GM19438 (cell line): Measurements from ENCODE around the gene KRT79.
"Not testable (repeated sequence)": the region's sequence is repeated elsewhere in the genome, so short reads cannot be mapped to it uniquely, and the experiment has no call there.

Source experiments
- ATAC-seq: cut with Tn5 transposase; IDR thresholded peaks from one replicate; pipeline ENCODE4 v1.9.1; 2021; ENCODE audit warnings: low read depth; ENCODE audit not compliant: unreplicated experiment

The KRT79 gene

DNA sequence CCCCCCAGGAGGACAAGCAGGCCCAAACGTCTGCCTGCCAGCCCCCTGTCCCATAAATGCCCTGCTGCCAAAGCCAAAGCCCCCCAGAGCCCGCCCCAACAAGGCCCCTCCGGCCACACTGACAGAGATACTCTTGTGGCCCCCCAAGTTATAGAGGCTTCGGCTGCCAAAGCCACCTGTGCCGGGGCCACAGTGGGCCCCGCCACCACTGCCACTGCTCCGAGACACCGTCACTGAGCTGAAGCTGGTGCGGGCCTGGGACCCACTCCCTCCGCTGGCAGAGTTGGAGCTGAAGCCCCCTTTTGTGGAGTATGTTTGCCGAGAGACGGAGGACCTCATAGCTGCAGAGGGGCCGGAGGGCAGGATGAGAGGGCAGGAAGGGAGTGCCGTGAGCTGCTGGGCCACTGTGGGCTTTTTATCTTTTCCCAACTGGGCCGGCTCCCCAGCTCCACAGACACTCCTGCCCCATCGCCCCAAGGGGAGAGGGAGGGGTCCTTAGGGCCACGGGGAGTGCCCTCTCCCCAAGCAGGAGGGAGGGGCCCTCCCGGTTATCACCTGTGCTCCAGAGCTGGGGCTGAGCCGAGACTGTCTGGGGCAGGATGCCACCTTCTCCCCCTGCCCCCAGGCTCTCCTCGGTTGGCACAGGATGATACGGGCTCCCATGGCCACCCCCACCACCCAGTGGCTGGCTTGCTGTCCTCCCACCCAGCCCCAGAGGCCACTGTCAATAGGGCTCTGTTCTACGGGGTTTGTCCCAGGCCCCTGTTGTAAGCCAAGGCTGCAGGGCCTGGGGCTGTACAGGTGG is at the start of gene KRT79:
Gene KRT79 (minus strand): TSS at position 390 of the 805 bp plus-strand sequence. CDS start 51 bp downstream, at position 339.
- no peak for ATAC-seq

DNA sequence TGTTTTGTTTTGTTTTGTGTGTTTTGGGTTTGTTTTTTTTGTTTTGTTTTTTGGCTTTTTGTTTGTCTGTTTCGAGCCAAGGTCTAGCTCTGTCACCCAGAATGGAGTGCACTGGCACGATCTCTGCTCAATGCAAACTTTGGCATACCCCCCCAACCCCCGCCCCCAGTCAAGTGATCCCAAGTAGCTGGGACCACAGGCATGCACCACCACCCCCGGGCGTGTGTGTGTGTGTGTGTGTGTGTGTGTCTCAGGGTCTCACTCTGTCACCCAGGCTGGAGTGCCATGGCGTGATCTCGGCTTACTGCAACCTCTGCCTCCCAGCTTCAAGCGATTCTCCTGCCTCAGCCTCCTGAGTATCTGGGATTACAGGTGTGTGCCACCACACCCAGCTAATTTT is 46.4 kb upstream of the KRT79 start:
- ATAC-seq: not testable (repeated sequence)

DNA sequence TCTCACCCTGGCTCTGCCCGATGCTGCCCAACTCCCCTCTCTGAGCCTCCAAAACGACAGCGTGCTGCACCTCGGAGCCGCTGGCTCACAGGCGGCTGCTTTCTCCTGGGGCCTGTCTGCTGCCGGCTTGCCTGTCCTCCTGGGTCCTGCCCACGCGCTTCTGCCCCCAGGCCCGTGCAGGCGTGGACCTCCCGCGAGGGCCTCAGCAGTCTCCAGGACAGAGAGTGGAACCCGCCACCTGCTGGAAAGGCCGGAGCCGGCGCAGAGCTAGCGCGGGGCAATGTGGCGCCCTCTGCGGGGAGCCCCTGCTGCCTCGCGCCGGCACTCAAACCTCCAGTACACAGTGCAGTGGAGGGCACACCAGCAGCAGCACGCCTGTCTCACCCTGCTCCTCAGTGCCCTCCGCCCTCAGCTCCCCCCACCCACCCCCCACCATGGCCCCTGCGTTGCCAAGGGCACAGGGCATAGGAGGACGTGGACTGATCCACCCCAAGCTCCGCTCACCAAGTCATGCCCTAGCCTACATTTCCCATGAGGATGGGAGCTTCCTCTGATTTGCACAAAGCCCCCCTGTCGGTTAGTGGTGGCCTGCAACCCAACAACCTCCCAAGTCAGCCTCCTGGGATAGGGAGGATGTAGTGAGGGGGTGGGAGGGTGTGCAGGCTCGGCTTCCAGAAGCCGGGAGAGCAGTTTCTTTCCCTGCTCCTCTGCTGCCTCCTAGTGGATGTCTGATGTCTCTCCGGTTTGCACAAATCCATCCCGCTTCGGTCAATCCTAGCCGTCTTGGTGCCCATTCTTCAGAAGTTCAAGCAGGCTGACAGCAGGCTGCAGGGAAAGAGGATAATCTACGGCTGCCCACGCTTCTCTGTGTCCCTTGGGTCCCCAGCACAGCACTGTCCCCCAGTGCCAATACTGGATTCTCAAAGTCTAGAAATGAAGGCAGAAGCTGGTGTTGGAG is 45.6 kb upstream of the KRT79 start:
- no peak for ATAC-seq

DNA sequence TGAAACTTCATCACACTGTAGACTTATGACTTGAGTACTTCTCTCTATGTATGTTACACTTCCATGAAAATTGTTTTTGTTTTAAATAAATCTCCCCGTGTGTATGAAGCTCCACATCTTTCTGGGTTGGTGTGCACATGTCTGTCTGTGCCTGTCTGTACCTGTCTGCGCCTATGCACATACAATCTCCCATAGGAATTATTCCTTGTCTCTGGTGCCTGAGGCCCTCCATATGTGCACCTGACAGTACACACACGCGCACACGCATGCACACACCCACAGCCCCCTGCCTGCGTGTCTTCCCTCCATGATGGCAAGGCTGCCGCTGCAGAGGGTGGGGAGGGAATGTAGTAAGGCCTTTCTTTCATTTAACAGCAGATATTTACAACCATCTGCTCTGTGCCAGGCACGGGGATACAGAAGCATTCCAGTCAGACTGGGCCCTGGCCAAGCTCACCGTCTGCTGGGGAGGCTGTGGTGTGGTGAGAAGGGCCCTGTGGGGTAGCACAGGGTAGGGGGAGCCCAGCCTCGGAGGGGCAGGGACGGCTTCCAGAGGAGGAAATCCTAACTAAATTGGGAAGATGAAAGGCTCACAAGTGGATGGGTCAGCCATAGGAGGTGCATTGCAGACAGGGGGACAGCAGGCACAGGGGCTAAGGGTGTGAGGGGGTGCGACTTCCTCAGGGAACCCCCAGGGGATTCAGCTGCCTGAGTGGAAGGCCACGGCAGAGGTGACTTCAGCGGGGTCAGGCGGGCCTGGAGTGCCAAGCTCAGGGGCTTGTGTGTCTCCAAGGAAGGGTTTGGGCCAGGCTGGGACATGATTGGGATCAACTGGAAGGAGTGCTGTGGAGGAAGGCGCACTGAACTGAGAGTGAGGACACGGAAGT is 44.6 kb upstream of the KRT79 start:
- no peak for ATAC-seq

DNA sequence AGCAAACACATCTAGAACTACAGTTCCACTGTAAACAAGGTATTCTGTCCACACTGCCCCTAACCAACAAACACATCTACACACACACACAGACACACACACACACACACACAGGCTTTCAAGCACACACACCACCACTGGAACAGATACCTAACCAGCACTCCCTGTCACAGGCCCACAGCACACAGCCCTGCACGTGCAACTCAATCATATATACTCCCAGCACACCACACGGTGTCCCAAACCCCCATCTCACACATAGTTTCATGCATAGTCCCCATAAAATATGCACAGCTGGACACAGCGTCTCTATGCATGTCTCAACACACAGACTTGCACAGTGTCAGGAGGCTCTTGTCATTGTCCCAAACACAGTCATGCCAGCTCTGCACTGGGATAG is 43.1 kb upstream of the KRT79 start:
- ATAC-seq: no peak

DNA sequence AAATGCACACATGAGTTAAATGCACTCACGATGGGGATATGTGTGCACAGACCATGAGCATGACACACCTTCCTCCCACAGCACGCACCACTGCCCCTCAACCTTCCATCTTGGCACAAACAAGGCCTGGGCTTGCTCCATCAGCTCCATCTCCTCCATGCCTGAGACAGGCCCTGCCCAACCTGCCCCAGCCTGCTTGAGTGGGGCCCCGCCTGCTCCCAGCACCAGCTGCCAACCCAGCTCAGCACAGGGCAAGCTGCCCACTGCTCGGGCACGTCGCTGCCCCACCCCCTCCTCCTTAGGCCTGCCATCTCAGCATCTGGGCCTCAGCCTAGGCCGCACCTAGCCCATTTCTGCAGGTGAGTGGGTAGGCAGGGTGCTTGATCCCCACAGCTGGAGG is 42.3 kb upstream of the KRT79 start:
- ATAC-seq: no peak

DNA sequence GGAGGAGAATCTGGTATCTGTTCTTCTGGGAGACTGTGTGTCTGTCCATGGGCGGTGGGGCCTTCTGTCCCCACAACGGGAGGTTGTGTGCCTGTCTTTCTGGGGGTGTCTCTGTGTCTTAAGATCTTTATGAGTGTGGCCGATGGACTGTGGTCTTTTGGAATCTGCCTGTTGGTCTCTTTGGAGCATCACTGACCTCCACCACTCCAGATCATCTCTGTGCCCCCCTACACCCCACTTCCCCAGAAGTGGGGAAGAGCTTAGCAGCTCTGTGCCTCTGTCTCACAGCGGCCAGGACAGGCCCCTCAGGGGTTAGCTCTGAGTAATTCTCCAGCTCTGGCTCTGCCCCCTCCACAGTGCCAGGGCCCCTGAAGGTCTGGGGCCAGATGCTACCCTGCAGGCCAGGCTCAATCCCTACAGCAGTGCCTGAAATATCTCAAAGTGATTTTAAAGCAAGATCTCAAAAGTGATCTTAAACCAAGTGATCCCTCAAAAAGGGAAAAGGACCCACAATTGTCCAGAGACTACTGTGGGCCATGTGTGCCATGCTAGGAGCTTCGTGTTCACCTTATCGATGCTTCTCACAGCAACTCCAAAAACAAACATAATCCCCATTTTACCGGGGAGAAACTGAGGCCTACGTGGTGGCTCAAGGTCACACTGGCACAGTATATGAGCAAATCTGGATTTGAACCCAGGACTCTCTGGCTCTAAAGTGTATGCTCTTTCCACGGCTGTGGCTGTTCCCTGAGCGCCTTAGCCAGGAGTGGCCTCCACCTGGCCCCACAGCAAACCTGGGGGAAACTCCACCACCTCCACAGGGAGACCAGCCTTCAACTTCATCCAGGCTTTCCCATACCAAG is 40.7 kb upstream of the KRT79 start:
- ATAC-seq: no peak

DNA sequence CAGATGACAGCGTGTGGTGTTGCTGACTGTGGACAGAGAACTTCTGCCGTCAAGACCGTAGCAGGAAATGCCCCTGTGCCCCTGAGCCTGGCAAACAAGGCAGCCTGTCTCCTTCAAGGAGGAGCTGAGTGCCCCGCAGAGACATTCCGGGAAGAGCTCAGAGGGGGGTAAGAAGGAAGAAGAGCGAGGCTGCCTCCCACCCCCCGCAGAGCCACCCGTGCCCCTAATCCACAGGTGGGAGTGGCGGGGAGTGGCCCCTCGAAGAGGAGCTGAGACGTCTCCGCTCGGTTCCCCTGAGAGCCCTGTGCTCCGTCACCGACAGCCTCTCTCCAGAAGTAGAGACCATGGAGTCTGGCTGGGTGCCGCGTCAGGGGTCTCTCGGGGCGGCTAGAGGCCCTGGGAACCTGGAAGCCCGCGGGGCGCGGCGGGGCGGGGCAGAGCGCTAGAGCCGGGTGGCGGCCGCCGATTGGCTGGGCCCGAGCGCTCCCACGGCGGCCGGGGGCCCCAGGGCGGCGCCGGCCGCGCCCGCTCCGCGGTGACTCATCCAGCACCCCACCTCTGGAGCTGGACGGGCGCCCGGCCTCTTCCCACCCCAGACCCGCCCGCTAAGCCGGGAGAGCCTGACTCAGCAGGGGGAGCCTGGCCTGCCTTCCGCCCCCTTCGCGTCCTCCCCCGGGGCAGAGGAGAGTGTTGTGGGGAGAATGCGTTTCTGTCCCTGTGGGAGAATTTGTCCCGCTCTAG is 39.9 kb upstream of the KRT79 start:
- peak; percentile 77 for ATAC-seq

DNA sequence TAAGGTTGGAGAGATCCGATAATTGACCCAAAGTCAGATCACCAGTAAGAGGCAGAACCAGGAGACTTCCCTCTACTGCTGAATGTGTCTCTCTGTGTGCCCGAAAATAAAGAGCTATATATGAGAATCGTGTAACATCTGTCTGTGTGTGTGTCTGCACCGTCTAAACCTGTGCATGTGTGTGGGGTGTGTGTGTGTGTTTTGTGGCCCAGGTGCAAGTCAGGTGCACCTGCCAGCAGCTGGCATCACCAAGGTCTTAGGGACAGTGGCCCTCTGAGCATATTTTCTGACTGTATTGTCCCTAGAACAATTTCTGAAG is 39.4 kb upstream of the KRT79 start:
- no peak for ATAC-seq

DNA sequence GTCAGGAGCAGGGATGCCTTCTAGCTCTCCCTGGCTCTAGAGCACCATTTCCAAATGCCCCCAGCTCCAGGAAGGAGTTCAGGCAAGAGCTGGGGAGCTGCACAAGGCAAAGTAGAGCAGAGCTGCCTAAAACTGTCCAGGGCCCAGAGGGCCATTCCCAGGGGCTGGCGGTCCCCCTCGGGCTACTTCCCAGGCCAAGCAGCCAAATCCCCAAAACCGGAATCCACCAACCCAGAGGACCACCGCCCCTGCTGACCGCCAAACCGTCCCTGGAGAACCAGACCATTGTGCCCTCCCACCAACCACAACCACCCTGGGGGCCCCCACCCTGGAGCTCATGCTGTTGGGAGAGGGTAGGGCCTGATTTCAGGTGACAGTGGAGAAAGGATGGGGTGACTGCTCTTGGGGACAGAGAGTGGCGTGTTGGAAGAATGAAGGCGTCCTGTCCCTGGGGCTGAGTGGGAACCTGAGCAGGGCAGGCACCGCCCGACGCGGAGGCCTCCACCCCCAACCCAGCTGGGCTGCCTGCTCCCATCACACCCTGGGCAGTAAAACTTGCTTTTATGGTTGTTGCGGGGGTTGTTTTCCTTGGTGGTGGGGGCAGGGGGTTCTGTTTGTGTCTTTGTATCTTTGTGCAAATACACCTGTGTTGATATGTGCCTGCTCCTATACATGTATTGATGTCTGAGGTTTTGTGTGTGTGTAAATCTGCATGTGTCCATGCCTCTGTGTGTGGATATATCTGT is 38.7 kb upstream of the KRT79 start:
- ATAC-seq: no peak

DNA sequence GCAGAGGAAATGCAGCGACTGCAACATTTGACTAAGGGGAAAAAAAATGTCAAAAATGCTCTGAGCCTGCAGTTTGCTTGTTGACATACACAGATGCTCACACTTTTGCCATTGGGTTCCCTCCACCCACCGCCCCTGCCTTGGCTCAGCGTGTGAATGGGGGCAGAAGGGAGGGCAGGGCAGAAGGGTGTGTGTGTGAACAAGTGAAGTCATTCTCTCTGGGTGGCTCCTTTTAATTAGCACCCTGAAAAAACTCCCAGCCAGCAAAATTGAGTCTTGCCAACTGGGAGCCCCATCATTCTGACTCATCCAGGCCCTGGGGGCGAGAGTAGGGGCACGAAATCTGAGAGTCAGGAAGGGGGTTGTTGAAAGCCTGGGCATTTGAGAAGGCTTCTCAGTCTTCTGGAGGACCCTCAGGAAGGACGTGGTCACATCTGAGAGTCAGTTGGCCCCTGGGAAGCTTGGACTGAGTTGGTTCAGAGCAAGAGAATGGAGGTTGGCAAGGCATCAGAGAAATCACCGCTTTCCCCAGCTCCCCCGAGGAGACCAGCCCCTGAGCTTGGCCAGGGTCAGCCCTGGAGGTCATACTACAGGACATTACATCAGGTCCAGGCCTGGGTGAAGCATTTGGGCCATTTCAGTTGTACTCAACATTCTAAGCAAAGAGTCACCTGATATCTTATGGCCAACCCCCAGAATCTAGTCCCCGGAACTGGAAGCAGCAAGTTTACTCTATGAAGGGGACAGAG is 37.4 kb upstream of the KRT79 start:
- no peak for ATAC-seq

DNA sequence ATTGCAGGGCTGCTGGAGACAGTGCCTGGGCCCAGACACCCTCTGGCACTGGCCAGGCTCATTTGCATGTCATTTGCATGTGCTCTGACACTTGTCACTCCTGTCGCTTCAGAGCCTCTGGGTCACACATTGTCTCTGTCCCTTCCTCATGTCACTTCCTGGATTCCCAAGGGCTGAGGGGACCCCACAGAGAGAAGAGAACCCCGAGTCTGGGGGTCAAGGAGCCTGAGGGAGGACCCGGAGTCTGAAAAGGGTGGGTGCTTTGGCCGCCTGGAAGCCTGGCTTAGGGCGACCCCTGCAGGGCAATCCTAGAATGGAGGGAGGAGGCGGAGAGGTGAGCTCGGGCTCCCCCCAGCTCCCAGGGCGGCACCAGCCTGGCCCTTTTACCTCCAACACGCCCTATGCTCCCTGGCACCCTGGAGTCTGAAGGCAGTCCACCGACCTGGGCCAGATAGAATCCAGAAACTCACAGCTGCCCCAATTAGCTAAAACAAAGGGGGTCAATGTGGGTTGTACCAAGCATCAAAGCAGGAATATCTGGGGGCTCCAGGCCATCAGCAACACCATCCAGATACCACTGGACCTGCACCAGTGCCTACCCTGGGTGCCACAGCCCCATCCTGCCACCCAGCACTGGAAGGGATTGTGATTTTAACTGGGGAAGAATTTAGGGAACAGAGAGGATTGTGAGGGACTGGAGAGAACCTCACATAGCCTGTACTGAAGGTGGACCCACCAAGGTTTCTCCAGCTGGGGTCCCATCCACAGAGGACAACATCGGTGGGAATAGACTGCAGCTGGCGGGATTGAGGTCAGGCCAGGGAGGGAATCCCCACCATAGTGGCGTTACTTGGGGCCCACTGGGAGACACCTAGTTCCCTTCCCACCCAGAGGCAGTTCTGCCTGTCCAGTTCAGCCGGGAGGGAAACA is 36.5 kb upstream of the KRT79 start:
- ATAC-seq: peak; percentile 49

DNA sequence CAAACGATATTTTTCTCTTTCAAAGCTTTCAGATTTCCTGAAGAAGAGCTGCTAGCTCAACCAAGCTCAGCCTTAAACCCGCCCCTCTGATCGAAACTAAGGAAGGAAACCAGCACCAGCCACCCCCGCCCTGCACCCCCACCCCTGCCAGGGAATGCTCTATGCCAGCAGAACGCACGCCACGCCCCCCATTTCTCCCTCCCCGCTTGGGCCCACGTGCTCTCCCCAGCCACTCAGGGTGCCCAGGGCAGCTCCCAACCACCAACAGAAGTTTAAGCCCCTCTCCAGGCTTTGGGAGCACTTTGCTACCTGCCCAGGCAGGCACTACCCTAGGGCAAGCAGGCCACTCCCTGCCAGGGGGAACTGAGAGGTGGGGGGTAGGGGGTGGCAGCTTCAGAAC is 33.5 kb upstream of the KRT79 start:
- ATAC-seq: no peak

DNA sequence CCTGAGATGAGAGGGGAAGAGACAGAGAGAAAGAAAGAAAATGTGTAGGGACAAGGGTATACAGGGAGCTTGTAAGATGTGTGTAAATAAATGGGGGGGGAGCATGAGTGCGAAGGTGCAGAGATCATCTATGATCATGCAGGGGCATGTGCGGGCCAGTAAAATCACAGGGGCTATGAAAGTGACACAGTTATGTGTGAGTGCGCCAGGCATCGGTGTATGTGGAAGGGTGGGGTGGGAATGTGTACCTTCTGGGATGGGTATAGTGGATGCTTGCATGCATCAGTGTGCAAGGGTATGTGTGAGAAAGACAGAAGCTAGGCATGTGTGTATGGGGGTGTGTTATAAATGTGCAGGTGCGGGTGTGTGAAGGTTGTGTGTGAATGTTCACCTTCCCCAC is 33.0 kb upstream of the KRT79 start:
- ATAC-seq: no peak

DNA sequence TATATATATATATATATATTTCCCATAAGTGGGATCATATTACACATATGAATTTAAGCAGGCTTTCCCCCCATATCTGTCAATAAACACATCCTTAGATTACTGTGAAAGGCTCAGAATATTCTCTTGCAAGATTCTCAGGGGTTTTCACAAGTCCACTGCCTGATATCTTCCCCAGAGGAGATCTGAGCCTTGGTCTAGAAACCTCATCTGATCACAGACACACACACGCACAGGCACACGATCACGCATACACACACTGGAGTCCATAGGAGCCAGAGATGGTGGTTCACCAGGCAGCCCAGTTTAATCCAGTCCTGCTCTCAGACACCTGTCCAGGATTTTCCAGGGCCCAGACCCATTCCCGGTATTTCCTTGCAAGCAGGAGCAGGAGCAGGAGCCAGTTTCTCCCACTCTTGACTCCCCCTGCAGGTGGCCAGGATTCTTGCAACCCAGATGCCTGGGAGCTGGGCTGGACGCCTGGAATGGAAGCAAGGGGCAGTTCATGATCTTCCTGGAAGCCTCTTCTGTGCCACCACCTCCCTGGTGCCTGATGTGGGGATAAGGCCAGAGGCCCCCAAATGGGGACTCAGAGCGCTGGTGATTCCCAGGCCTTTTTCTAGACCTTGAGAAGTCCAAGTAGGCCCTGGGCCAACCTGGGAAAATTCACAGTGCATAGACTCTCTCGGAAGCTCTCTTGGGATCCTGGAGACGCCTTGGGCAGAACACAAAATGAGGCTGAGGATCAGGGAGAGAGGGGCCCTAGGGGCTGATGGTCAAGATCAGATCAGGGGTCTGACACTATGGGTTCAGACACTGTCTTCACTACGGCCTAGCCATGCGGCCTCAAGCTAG is 31.2 kb upstream of the KRT79 start:
- ATAC-seq: no peak

DNA sequence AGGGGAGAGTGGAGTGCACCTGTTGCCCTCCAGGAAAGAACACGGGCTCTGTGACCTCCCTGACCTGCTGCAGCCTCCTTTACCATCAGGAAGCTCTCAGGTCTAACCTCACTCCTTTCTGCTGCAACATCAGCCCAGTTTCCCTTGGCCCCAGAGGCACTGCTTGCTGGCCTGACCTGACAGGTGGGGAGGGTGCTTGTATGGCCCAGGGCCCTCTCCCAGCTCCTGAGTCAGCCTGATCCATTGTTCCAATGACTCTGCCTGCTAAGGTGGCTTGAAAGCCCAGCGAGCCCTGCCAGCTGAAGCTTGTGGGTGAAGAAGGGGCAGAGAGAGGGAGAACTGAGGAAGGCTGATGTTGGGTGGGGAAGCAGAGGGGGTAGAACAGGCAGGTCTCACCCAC is 27.9 kb upstream of the KRT79 start:
- ATAC-seq: no peak
